Measurements from ENCODE around the gene CHRDL2.

- TF ChIP-seq EZH2 (IDR thresholded peaks at IDR 0.05) (no peak), POLR2AphosphoS5 (IDR thresholded peaks at IDR 0.05; ENCODE audit: borderline replicate concordance, low read depth, low read length) (no peak)
These were observed 18.7 kb upstream of the CHRDL2 start for GRCh38 chr11:74749965-74750296.
